HG03103 (cell line): ENCODE data around the gene MOB1A.
"Not testable (repeated sequence)": the region's sequence is repeated elsewhere in the genome, so short reads cannot be mapped to it uniquely, and the experiment has no call there.

ENCODE experiments used
- ATAC-seq: cut with Tn5 transposase; IDR thresholded peaks from one replicate; pipeline ENCODE4 v1.9.1; 2021; ENCODE audit warnings: low read depth; ENCODE audit not compliant: unreplicated experiment

Gene MOB1A

DNA sequence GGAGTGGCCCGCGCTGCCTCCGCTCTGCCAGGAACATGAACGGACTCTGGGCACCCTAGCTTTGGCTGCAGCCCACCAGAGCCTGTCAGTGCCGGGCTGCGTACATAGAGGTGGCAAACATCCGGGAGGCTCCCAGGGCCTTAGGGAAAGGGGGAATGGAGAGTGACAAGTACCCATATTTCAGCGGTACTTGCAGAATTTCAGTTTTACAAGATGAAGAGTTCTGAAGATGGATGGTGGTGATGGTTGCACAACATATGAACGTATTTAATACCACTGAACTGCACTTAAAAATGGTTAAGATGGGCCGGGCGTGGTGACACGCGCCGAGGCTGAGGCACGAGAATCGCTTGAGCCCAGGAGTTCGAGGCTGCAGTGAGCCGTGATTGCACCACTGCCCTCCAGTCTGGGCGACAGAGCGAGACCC is 20.6 kb upstream of the MOB1A start:
- no peak for ATAC-seq

DNA sequence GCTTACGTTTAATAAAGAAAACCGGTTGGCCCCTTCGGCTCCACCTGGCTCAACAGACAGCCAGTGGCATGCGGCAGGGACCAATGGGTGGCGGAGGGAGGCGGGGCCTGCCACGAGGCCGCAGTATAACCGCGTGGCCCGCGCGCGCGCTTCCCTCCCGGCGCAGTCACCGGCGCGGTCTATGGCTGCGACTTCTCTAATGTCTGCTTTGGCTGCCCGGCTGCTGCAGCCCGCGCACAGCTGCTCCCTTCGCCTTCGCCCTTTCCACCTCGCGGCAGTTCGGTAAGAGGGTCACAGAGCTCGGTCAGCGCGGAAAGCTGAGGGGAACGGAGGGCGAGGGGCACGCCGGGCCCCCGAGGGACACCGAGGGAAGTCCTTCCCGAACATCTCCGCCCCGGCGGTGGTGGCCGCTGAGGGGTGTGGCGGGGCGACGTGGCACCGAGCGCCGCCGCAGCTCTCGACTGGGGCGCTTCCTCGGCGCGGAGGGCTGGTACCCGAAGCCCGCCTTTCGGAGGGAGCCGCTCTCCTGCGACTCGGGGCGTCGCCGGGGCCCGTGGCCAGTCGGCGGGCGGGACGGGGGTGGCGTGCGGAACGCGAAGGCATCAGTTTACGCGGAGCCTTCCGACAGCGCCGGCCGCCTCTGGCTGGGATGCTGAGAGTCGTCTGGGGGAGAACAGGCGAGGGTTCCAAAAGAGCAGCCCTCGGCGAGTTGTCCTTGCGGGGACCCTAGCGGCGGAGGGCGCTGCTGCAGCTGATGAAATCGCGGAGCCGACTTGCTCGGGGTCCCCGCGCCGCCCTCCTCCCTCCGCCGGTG is 20.0 kb upstream of the MOB1A start, which contains the start of gene MTHFD2:
MTHFD2 (plus strand) TSS at position 155 of the 814 bp plus-strand sequence; CDS start at position 182, 27 bp downstream.
- ATAC-seq = peak; percentile 79

DNA sequence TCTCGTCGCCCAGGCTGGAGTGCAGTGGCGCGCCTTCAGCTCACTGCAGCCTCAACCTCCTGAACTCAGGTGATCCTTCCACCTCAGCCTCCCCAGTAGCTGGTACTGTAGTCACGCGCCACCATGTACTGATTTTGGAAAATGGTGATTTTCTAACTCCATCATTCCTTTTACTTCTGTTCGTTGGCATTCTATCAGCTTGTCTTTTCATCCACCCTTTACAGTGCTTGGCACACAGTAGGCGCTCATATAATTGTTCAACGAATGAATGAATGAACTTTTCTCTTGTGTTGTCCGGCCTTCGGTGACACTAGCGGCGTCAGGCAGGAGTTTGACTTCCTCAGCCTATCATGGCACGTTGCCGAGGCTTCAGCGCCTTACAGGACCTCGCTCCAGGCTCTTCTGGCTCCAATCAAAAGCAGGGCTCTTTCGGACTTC is 19.4 kb upstream of the MOB1A start:
- ATAC-seq = no peak

DNA sequence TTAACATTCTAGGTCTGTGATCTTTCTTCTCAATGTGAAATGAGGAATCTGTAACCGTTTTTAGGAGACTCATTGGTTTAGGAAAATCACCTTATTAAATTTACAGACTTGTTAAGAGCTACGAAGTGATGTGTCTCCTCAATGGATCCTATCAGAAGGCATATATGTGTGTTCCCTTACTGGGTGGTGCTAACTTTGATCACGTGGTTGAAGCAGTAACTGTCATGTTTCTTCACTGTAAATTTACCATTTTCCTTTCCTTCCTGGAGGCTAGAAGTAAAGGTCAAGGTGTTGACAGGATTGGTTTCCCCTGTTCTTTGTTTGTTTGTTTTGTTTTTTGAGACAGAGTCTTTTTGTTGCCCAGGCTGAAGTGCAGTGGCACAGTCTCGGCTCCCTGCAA is 18.4 kb upstream of the MOB1A start:
- no peak for ATAC-seq

DNA sequence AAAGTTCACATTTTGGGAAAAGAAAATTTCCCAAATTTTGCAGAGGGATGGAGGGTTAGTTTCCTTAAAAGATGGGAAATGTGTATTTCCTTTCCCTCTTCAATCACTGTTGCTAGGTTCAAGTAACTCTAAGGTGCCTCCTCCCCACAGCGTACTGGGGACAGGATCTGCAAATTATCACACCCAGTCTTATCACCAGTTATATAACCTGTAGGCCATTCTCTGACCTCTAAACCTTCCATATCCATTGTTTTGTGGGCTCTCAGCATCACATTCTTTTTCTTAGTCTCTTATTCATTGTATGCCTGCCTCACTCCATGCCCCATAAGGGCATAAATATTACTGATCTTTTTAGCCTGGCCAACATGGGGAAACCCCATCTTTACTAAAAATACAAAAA is 16.1 kb upstream of the MOB1A start:
- ATAC-seq = no peak

DNA sequence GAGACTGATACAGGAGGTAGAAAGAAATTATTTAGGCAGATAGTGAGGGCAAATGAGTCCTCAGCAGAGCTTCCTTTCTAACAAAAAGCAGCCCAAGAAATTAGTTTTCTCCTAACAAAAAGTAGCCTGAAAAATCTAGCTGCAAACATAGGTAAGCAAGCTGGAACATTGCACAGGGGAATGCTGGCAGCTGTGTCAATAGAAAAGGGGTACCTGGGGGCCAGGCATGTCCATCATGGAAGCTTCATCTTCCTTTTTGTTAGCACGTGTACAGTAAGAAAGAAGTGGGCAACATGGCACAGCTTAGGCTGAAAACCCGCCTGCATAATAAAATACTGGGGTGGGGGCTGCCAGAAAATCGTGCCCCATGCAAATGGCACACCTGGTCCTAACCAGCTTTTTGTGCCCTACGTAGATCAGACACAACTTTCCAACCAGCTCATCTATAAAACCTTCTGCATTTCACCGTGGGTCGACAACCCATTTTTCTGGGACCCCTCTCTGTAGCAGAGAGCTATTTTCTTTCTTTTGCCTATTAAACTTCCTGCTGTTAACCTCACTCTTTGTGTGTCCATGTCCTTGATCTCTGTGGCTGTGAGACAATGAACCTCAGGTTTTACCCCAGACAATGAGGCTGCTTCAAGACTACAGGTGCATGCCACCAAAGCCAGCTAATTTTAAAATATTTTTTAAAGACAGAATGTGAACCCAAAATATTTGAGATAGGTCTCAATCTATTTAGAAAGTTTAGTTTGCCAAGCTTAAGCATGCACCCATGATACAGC is 13.1 kb upstream of the MOB1A start:
- no peak for ATAC-seq

GRCh38 chr2:74188696-74189095 is 10.0 kb upstream of the MOB1A start:
- no peak for ATAC-seq

DNA sequence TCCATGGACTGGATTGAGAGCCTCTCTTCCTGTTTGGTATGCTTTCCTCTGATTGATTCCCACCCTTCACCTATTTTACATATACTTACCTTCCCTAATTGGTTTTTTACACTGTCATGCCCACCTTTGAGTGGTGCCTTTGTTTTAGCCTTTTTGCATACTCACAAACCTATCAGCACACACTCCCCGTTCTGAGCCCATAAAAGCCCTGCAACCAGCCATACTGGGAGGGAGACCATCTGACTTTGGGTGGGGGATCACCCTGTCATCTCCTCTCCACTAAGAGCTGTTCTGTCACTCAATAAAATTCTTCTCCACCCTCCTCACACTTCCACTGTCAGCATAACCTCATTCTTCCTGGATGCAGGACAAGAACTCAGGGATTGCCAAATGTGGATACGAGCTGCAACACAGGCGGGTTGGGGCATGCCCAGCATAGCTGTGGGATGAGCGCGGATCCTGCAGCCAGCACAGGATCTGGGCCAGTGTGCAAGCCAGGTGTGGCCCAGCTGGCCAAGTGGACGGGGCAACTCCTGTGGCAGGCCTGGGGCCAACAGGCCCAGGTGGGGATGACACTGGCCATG is 9.4 kb upstream of the MOB1A start:
- no peak for ATAC-seq

DNA sequence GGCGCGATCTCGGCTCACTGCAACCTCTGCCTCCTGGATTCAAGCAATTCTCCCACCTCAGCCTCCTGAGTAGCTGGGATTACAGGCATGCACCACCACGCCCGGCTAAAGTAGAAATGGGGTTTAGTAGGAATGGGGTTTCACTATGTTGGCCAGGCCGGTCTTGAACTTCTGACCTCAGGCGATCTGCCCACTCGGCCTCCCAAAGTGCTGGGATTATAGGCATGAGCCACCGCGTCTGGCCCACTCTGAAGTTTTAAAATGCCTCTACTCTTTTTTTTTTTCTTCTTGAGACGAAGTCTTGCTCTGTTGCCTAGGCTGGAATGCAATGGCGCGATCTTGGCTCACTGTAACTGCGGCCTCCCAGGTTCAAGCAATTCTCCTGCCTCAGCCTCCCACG is 8.0 kb upstream of the MOB1A start:
- not testable (repeated sequence) for ATAC-seq

DNA sequence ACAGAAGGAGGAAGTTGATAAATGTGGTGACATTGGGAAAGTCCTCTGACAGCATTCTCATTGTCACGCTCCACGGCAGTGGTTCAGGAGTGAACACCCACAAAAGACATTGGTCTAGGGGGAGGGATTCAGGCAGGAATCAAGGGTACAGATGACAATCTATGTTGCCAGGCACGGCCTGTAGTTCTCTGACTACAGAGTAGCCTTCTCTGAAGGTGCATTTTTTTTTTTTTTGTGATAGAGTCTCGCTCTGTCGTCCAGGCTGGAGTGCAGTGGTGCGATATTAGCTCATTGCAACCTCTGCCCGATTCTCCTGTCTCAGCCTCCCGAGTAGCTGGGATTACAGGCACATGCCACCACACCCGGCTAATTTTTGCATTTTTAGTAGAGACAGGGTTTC is 7.4 kb upstream of the MOB1A start:
- ATAC-seq = peak; percentile 47

GRCh38 chr2:74183878-74184277 is 5.2 kb upstream of the MOB1A start:
- no peak for ATAC-seq

DNA sequence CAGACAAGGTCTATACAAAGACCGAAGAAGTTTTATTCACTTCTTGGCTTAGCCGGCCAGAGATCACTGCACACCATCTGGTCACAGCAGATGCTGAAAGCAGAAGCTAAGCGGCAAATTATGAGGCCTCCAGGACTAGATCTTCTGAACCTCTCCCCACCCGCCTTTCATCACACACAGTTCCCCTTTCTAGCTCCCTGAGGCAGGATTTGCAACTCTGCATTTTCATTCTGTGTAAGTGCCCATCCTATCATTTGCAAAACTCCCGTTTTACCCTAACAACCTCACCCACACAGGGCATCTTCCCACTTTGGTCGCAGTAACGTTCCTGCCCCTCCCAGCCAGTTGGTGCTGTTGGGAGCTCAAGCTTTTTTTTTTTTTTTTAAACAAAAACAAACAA is 3.1 kb upstream of the MOB1A start:
- no peak for ATAC-seq

GRCh38 chr2:74179063-74179865 is 585 bp upstream of the MOB1A start:
- ATAC-seq = no peak

DNA sequence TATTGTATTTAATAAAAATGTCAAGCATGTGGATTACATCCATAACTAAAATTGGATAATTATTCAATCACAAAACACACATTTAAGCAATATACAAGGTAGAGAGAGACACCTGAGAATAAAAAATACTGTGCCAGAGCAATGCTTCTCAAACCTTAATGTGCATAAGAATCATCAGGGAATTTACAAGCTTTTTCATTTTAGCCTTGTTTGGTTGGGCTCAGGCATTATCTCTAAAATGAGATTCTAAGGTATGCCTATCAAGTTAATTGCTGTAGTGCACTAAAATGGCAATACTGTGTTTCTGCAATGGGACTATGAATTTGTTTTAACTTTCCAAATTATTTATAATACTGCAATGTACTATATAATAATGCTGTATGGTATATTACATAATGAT is 983 bp downstream of the MOB1A start:
- no peak for ATAC-seq

DNA sequence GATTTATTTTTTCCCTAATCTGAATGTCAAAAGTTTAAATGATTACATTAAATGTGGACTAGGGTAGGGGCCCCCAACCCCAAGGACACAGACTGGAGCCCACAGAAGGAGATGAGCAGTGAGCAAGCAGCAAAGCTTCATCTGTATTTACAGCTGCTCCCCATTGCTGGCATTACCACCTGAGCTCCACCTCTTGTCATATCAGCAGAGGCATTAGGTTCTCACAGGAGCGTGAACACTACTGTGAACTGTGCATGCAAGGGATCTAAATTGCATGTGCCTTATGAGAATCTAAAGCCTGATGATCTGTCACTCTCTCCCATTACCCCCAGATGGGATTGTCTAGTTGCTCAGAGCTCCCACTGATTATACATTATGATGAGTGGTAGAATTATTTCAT is 3.8 kb downstream of the MOB1A start:
- ATAC-seq = no peak

DNA sequence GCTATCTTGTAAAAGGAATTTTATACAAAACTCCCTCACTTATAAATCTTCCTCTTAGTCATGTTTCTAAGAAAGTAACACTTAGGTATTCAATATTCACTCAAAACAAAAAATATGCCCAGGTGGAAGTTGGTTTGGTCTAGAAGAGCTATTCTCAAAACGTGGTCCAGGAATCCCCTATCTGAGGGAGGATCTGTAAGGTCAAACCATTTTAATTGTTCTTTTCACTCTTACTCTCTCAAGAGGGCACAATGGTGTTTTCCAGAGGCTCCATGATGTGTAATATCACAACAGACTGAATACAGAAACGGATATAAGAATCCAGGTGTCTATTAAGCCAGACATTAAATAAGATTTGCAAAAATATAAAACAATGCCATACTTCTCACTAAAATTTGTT is 9.9 kb downstream of the MOB1A start:
- ATAC-seq = no peak

DNA sequence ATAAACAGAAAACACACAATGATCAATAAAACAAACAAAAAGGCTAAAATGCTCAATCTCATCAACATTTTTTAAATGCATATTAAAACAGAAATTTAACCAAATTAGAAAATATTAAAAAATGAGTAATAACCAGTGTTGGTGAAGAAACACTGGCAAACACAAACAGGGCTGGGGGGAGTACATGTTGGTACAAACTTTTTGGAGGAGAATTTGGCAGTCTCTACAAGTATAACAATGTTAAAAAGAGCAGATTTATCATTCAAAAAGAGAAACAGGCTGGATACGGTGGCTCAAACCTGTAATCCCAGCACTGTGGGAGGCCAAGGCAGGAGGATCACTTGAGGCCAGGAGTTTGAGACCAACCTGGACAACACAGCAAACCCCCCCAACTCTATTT is 13.9 kb downstream of the MOB1A start:
- no peak for ATAC-seq

DNA sequence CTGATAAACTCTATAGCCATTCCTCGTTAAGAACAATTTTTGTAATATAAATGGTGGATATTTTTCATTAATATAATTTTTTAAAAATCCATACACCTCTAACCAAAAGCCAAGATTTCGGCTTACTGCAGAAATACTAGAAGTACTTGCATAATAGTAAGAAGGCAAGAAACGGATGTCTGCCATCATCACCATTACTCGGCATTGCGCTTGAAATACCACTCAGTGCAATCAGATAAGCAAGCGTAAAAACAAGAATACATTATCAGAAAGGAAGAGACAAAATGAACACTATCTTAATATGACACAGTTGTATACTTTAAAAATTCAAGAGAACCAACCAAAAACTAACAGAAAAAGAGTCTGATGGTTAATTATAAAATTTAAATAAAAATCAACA is 15.7 kb downstream of the MOB1A start:
- no peak for ATAC-seq

- ATAC-seq = no peak
Observed at GRCh38 chr2:74155830-74156229, 22.8 kb downstream of the MOB1A start.

DNA sequence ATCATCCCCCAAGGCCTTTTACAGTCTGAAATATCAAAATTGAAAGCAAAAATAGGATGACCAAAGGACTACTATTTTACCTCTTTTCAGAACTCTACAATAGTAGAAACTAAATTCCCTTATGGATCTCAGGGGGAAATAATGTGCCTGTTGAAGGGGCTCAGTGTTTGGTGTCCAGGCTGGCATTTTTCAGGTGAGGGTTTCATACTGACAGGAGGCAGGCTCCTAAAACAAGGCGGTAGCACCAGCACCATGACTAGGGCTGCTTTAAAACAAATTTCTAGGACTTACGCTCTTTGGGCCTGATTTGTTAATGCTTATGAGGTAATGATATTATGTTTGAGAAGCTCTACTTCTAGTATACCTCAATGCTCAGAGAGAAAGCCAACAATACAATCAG is 25.7 kb downstream of the MOB1A start:
- no peak for ATAC-seq
